ENCODE results near the gene DENND2D.

DNA sequence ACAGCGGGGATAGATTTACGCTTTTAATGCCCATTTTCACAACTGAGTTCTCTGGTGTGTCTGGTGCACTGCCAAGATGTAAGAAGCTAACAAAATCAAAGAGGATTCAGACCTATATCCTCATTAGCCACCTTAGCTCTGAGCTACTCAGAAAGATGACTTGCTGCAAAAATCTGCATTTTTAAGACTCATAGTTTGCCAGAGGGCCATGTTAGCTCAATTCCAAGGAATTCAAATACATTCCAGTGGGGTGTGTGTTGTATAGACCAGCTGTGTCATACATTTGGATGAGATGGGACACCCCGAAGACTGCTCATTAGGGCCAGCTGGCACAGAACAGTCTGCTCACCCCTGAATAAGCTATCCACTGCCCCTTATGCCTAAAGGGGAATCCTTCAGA lies 8.9 kb downstream of the DENND2D start:
- no peak for TF ChIP-seq POLR2A (IDR thresholded peaks at IDR 0.05)
- TF ChIP-seq, protein P1, sequence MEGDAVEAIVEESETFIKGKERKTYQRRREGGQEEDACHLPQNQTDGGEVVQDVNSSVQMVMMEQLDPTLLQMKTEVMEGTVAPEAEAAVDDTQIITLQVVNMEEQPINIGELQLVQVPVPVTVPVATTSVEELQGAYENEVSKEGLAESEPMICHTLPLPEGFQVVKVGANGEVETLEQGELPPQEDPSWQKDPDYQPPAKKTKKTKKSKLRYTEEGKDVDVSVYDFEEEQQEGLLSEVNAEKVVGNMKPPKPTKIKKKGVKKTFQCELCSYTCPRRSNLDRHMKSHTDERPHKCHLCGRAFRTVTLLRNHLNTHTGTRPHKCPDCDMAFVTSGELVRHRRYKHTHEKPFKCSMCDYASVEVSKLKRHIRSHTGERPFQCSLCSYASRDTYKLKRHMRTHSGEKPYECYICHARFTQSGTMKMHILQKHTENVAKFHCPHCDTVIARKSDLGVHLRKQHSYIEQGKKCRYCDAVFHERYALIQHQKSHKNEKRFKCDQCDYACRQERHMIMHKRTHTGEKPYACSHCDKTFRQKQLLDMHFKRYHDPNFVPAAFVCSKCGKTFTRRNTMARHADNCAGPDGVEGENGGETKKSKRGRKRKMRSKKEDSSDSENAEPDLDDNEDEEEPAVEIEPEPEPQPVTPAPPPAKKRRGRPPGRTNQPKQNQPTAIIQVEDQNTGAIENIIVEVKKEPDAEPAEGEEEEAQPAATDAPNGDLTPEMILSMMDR (IDR thresholded peaks at IDR 0.05) = no peak

Measured in suprapubic skin (tissue), 3 donors.